H9 (cell line): ENCODE measurements around the gene NCOR1. TPM values are rescaled to one million over a fixed set of nuclear protein-coding genes. Genes with fewer than 3 reads are reported as not detected.

Experiments used
- DNase-seq: peaks from one replicate; pipeline ENCODE4 v3.0.0-alpha.2; 2017
- H2AFZ ChIP-seq: one replicate; pipeline ENCODE4 v1.6.1; 2013; ENCODE audit warnings: mild to moderate bottlenecking, low read length, control low read depth, moderate library complexity
- H2AK5ac ChIP-seq: 2 replicates; pipeline ENCODE4 v1.6.1; 2013; ENCODE audit warnings: low read length, control low read depth, mixed read lengths; ENCODE audit not compliant: insufficient read length
- H2BK120ac ChIP-seq: one replicate; pipeline ENCODE4 v1.6.1; 2013; ENCODE audit warnings: low read depth, mild to moderate bottlenecking, low read length, control low read depth, inconsistent platforms; ENCODE audit not compliant: poor library complexity, severe bottlenecking
- H2BK12ac ChIP-seq: 2 replicates; pipeline ENCODE4 v1.6.1; 2013; ENCODE audit warnings: low read length, control low read depth, mixed read lengths, low read depth; ENCODE audit not compliant: insufficient read length
- H2BK15ac ChIP-seq: 2 replicates; pipeline ENCODE4 v1.6.1; 2013; ENCODE audit warnings: low read depth, low read length, control low read depth
- H2BK20ac ChIP-seq: one replicate; pipeline ENCODE4 v1.6.1; 2013; ENCODE audit warnings: low read depth, mild to moderate bottlenecking, low read length, control low read depth, inconsistent platforms; ENCODE audit not compliant: poor library complexity, severe bottlenecking
- H2BK5ac ChIP-seq: 2 replicates; pipeline ENCODE4 v1.6.1; 2013; ENCODE audit warnings: low read length, control low read depth, mixed read lengths; ENCODE audit not compliant: insufficient read length
- H3K14ac ChIP-seq: 2 replicates; pipeline ENCODE4 v1.6.1; 2013; ENCODE audit warnings: low read length, control low read depth; ENCODE audit not compliant: insufficient read depth
- H3K18ac ChIP-seq: 2 replicates; pipeline ENCODE4 v1.6.1; 2013; ENCODE audit warnings: low read depth, mild to moderate bottlenecking, mixed read lengths, low read length, control low read depth; ENCODE audit not compliant: insufficient read length
- H3K23ac ChIP-seq: 2 replicates; pipeline ENCODE4 v1.6.1; 2013; ENCODE audit warnings: low read length, control low read depth, mixed read lengths, low read depth; ENCODE audit not compliant: insufficient read length
- H3K23me2 ChIP-seq: 2 replicates; pipeline ENCODE4 v1.6.1; 2013; ENCODE audit warnings: low read depth, mild to moderate bottlenecking, mixed read lengths, low read length, control low read depth; ENCODE audit not compliant: insufficient read length, poor library complexity, severe bottlenecking
- H3K27ac ChIP-seq: 2 replicates; pipeline ENCODE4 v1.5.1; 2013; ENCODE audit warnings: low read length, control low read depth, mixed read lengths, low read depth; ENCODE audit not compliant: insufficient read length
- H3K27me3 ChIP-seq: 2 replicates; pipeline ENCODE4 v1.6.1; 2013; ENCODE audit warnings: low read length, control low read depth, inconsistent platforms; ENCODE audit not compliant: insufficient read depth
- H3K4ac ChIP-seq: 2 replicates; pipeline ENCODE4 v1.6.1; 2013; ENCODE audit warnings: low read depth, mild to moderate bottlenecking, control low read depth, inconsistent platforms, low read length, moderate library complexity
- H3K4me1 ChIP-seq: 2 replicates; pipeline ENCODE4 v1.6.1; 2013; ENCODE audit warnings: low read length, control low read depth, inconsistent platforms; ENCODE audit not compliant: insufficient read depth
- H3K4me2 ChIP-seq: 2 replicates; pipeline ENCODE4 v1.6.1; 2013; ENCODE audit warnings: low read length, control low read depth, mixed read lengths; ENCODE audit not compliant: insufficient read length, insufficient read depth
- H3K56ac ChIP-seq: 2 replicates; pipeline ENCODE4 v1.6.1; 2013; ENCODE audit warnings: low read depth, mild to moderate bottlenecking, mixed read lengths, low read length, control low read depth; ENCODE audit not compliant: insufficient read length
- H3K79me1 ChIP-seq: 2 replicates; pipeline ENCODE4 v1.6.1; 2013; ENCODE audit warnings: low read depth, mild to moderate bottlenecking, moderate library complexity, low read length, control low read depth, inconsistent platforms; ENCODE audit not compliant: insufficient read depth, poor library complexity, severe bottlenecking
- H3K79me2 ChIP-seq: 2 replicates; pipeline ENCODE4 v1.6.1; 2013; ENCODE audit warnings: low read length, control low read depth, inconsistent platforms; ENCODE audit not compliant: insufficient read depth
- H3K9ac ChIP-seq: 2 replicates; pipeline ENCODE4 v1.6.1; 2013; ENCODE audit warnings: low read length, control low read depth, mixed read lengths; ENCODE audit not compliant: insufficient read length; ENCODE audit errors: extremely low read depth
- H3K9me3 ChIP-seq: one replicate; pipeline ENCODE4 v1.6.1; 2013; ENCODE audit warnings: low read depth, low read length, inconsistent platforms; ENCODE audit not compliant: control insufficient read depth
- H3T11ph ChIP-seq: one replicate; pipeline ENCODE4 v1.6.1; 2013; ENCODE audit warnings: mild to moderate bottlenecking, low read length, control low read depth, inconsistent platforms
- H4K20me1 ChIP-seq: one replicate; pipeline ENCODE4 v1.6.1; 2013; ENCODE audit not compliant: control insufficient read depth, insufficient read length, insufficient read depth
- H4K5ac ChIP-seq: 2 replicates; pipeline ENCODE4 v1.6.1; 2013; ENCODE audit warnings: low read depth, mild to moderate bottlenecking, mixed read lengths, low read length, control low read depth; ENCODE audit not compliant: insufficient read length
- H4K8ac ChIP-seq: replicated peaks from 2 replicates; pipeline ENCODE4 v1.6.1; 2013; ENCODE audit warnings: low read length, control low read depth, mixed read lengths, low read depth; ENCODE audit not compliant: insufficient read length
- H4K91ac ChIP-seq: 2 replicates; pipeline ENCODE4 v1.6.1; 2013; ENCODE audit warnings: low read depth, mild to moderate bottlenecking, moderate library complexity, mixed read lengths, low read length, control low read depth; ENCODE audit not compliant: insufficient read length
- H3K27ac Mint-ChIP-seq, 3 experiments: 2 replicates in 2 of 3; 3 replicates in 1 of 3; pipeline ENCODE4 v1.8.0; 2020 to 2021; ENCODE audit warnings: mixed read lengths in 3 of 3, mild to moderate bottlenecking in 1 of 3, moderate library complexity in 1 of 3
- H3K27me3 Mint-ChIP-seq: 2 replicates; pipeline ENCODE4 v1.8.0; 2021; ENCODE audit warnings: low read depth, mild to moderate bottlenecking, moderate library complexity, mixed read lengths
- H3K36me3 Mint-ChIP-seq, 3 experiments: 2 replicates in 2 of 3; 3 replicates in 1 of 3; pipeline ENCODE4 v1.8.0; 2020 to 2021; ENCODE audit warnings: low read depth in 3 of 3, mixed read lengths in 3 of 3; ENCODE audit not compliant: insufficient read depth in 1 of 3
- H3K4me1 Mint-ChIP-seq, 2 experiments: 2 replicates each; pipeline ENCODE4 v1.8.0; 2020; ENCODE audit warnings: mixed read lengths in 2 of 2
- H3K4me3 Mint-ChIP-seq, 2 experiments: 2 replicates in 1 of 2; 3 replicates in 1 of 2; pipeline ENCODE4 v1.8.0; 2020 to 2021; ENCODE audit warnings: mild to moderate bottlenecking in 2 of 2, mixed read lengths in 2 of 2, moderate library complexity in 1 of 2
- H3K9me3 Mint-ChIP-seq, 2 experiments: 2 replicates in 1 of 2; 3 replicates in 1 of 2; pipeline ENCODE4 v1.8.0; 2020; ENCODE audit warnings: mild to moderate bottlenecking in 2 of 2, mixed read lengths in 2 of 2, moderate library complexity in 1 of 2
- CTCF ChIP-seq: fragments of 200-600 bp; sonication (generic); conservative IDR thresholded peaks from 3 replicates; pipeline ENCODE4 v1.8.0; 2021; ENCODE audit warnings: antibody characterized with exemption, mild to moderate bottlenecking
- WGBS: extraction: QIAGEN DNeasy Blood & Tissue Kit; methylation state at CpG from one replicate; pipeline ENCODE4 v1.1.7; 2013; ENCODE audit warnings: missing lambda C conversion rate, low lambda C conversion rate, mixed read lengths; ENCODE audit not compliant: insufficient read length; ENCODE audit errors: extremely low coverage; 5-methylcytosine and 5-hydroxymethylcytosine counted together
- total RNA-seq: library from RNA; stranded (reverse); gene quantifications from 2 replicates; pipeline ENCODE4 v1.2.1, GENCODE V29; 2021

Gene NCOR1
- total RNA-seq, 1 experiment from 2014 or later = 119 TPM

GRCh38 chr17:16036261-16036660 lies 179.1 kb downstream of the NCOR1 start:
- Histone ChIP-seq H3K27ac (no peak overlapping the region), H4K5ac (no peak overlapping the region)
- H3K36me3 Mint-ChIP-seq = peaks cover 55 to 89% (median 79%) of the 10 kb centered on the region in 3 experiments; a peak in 6 of 7 replicates

More at GRCh38 chr17:16036261-16036660, 179.1 kb downstream of the NCOR1 start:
- Histone ChIP-seq H3K23ac (no peak overlapping the region), H2BK5ac (no peak overlapping the region), H3K79me1 (no peaks in the 10 kb centered on the region), H2AFZ (no peak overlapping the region), H2AK5ac (no peak overlapping the region), H3K18ac (no peak overlapping the region), H3K4ac (no peak overlapping the region), H2BK12ac (no peak overlapping the region), H4K8ac (no peak overlapping the region), H3K79me2 (no peaks in the 10 kb centered on the region), H3K56ac (no peak overlapping the region), H3K9ac (no peak overlapping the region), H3K23me2 (no peaks in the 10 kb centered on the region), H2BK20ac (no peak overlapping the region), H4K20me1 (no peaks in the 10 kb centered on the region), H3K9me3 (no peaks in the 10 kb centered on the region), H3K14ac (no peak overlapping the region), H3K4me1 (no peaks in the 10 kb centered on the region), H3K27me3 (no peaks in the 10 kb centered on the region), H3T11ph (no peak overlapping the region), H4K91ac (no peak overlapping the region), H3K4me2 (no peak overlapping the region), H2BK120ac (no peak overlapping the region), H2BK15ac (no peak overlapping the region)
- Mint-ChIP-seq H3K27ac (no peak overlapping the region), H3K27me3 (no peaks in the 10 kb centered on the region), H3K9me3 (no peaks in the 10 kb centered on the region), H3K4me3 (no peak overlapping the region), H3K4me1 (peaks cover 5 to 7% of the 10 kb centered on the region in 2 experiments; a peak in 2 of 4 replicates)
- no peak for DNase-seq
- no peak for TF ChIP-seq CTCF
- WGBS = no CpG with 5 or more reads among the region's 2 CpGs
